Neural cell (in vitro differentiated cells): Measurements from ENCODE around the gene HDGFL2. TPM values are rescaled to one million over a fixed set of nuclear protein-coding genes. Genes with fewer than 3 reads are reported as not detected.

Experiments used
- H2AFZ ChIP-seq: fragments of 200-600, 300-800 bp; sonication (generic), shearing (Covaris generic); 2 replicates; pipeline ENCODE4 v1.6.0; 2014; ENCODE audit warnings: low read depth, mild to moderate bottlenecking, antibody characterized with exemption, low read length, moderate library complexity
- H3F3A ChIP-seq: fragments of 200-600 bp; shearing (Covaris generic); 2 replicates; pipeline ENCODE4 v1.6.1; 2016; ENCODE audit warnings: mild to moderate bottlenecking, moderate library complexity, mixed read lengths, antibody characterized with exemption, low read length; ENCODE audit not compliant: insufficient read depth, poor library complexity, severe bottlenecking
- H3K27ac ChIP-seq: fragments of 200-600, 300-800 bp; sonication (generic), shearing (Covaris generic); 2 replicates; pipeline ENCODE4 v1.5.1; 2014; ENCODE audit warnings: mild to moderate bottlenecking, low read length, moderate library complexity
- H3K27me3 ChIP-seq: fragments of 300-800, 200-600 bp; sonication (generic), shearing (Covaris generic); 2 replicates; pipeline ENCODE4 v1.6.0; 2014; ENCODE audit warnings: mild to moderate bottlenecking, low read depth, low read length, moderate library complexity; ENCODE audit not compliant: insufficient read depth
- H3K36me3 ChIP-seq: fragments of 300-800, 200-600 bp; sonication (generic), shearing (Covaris generic); 2 replicates; pipeline ENCODE4 v1.5.1; 2014; ENCODE audit warnings: mild to moderate bottlenecking, antibody characterized with exemption, low read length, moderate library complexity; ENCODE audit not compliant: insufficient read depth
- H3K4me2 ChIP-seq: fragments of 300-800, 200-600 bp; sonication (generic), shearing (Covaris generic); 2 replicates; pipeline ENCODE4 v1.6.0; 2014; ENCODE audit warnings: mild to moderate bottlenecking, low read length
- H3K4me3 ChIP-seq: fragments of 300-800, 200-600 bp; sonication (generic), shearing (Covaris generic); 2 replicates; pipeline ENCODE4 v1.5.1; 2014; ENCODE audit warnings: mild to moderate bottlenecking, low read length, moderate library complexity
- H3K79me2 ChIP-seq: fragments of 200-600 bp; shearing (Covaris generic); replicated peaks from 2 replicates; pipeline ENCODE4 v1.6.0; 2014; ENCODE audit warnings: mild to moderate bottlenecking, low read length, moderate library complexity; ENCODE audit not compliant: insufficient read depth
- H3K9ac ChIP-seq: fragments of 300-800, 200-600 bp; sonication (generic), shearing (Covaris generic); 2 replicates; pipeline ENCODE4 v1.6.1; 2016; ENCODE audit warnings: mild to moderate bottlenecking, low read length, mixed read lengths
- H3K9me2 ChIP-seq: fragments of 200-600 bp; shearing (Covaris generic); 2 replicates; pipeline ENCODE4 v1.6.1; 2016; ENCODE audit warnings: mild to moderate bottlenecking, low read length, mixed read lengths; ENCODE audit not compliant: insufficient read depth
- H3K9me3 ChIP-seq: fragments of 200-600, 300-800 bp; sonication (generic), shearing (Covaris generic); 2 replicates; pipeline ENCODE4 v1.6.1; 2016; ENCODE audit warnings: mild to moderate bottlenecking, mixed run types, low read length, moderate library complexity, mixed read lengths
- H4K20me1 ChIP-seq: fragments of 200-600 bp; shearing (Covaris generic); 2 replicates; pipeline ENCODE4 v1.6.1; 2016; ENCODE audit warnings: mild to moderate bottlenecking, mixed run types; ENCODE audit not compliant: insufficient read depth
- CTCF ChIP-seq: fragments of 450-650 bp; IDR thresholded peaks from 2 replicates; pipeline ENCODE4 v1.5.1; 2014; ENCODE audit warnings: antibody characterized with exemption, mild to moderate bottlenecking, moderate library complexity; ENCODE audit not compliant: poor library complexity, severe bottlenecking
- EP300 ChIP-seq: fragments of 450-650 bp; conservative IDR thresholded peaks from 2 replicates; pipeline ENCODE4 v1.6.1; 2014; ENCODE audit warnings: antibody characterized with exemption, mild to moderate bottlenecking, moderate library complexity; ENCODE audit not compliant: poor library complexity, severe bottlenecking
- EZH2 ChIP-seq: fragments of 200-600, 300-800 bp; shearing (Covaris generic), sonication (generic); IDR thresholded peaks from 2 replicates; pipeline ENCODE4 v1.6.1; 2014; ENCODE audit warnings: antibody characterized with exemption, low read length, borderline replicate concordance, mild to moderate bottlenecking; ENCODE audit not compliant: insufficient read depth, poor library complexity, severe bottlenecking
- MXI1 ChIP-seq: fragments of 450-650 bp; conservative IDR thresholded peaks from 2 replicates; pipeline ENCODE4 v1.6.1; 2014; ENCODE audit warnings: antibody characterized with exemption, mild to moderate bottlenecking; ENCODE audit not compliant: poor library complexity, severe bottlenecking
- POLR2AphosphoS5 ChIP-seq: IDR thresholded peaks from 2 replicates; pipeline ENCODE4 v1.6.1; 2012
- RAD21 ChIP-seq: fragments of 450-650 bp; conservative IDR thresholded peaks from 2 replicates; pipeline ENCODE4 v1.6.1; 2014; ENCODE audit warnings: antibody characterized with exemption, mild to moderate bottlenecking, moderate library complexity
- REST ChIP-seq: IDR thresholded peaks from 2 replicates; pipeline ENCODE4 v1.6.1; 2012; ENCODE audit warnings: borderline replicate concordance
- SMC3 ChIP-seq: fragments of 450-650 bp; conservative IDR thresholded peaks from 2 replicates; pipeline ENCODE4 v1.6.1; 2014; ENCODE audit warnings: antibody characterized with exemption, mild to moderate bottlenecking, moderate library complexity; ENCODE audit not compliant: poor library complexity
- TAF1 ChIP-seq: IDR thresholded peaks from 2 replicates; pipeline ENCODE4 v1.6.1; 2012; ENCODE audit warnings: low read depth
- polyA plus RNA-seq: library from polyadenylated mRNA; depleted of rRNA; stranded (reverse); fragments of >200 nt; gene quantifications from 2 replicates; pipeline ENCODE4 v1.2.3, GENCODE V29; 2014

HDGFL2 gene
- polyA plus RNA-seq, 1 donor from 2014 or later: 79.7 TPM

- no peak overlapping the region for H3K9ac ChIP-seq
- no peaks in the 10 kb centered on the region for H3K9me2 ChIP-seq
- H3K27ac ChIP-seq: no peak overlapping the region
- H3K36me3 ChIP-seq: no peaks in the 10 kb centered on the region
- no peaks in the 10 kb centered on the region for H3K27me3 ChIP-seq
- no peaks in the 10 kb centered on the region for H3F3A ChIP-seq
- no peak for TF ChIP-seq REST
- no peaks in the 10 kb centered on the region for H3K79me2 ChIP-seq
- no peak overlapping the region for H3K4me3 ChIP-seq
- no peak overlapping the region for H3K4me2 ChIP-seq
- H4K20me1 ChIP-seq: no peaks in the 10 kb centered on the region
- no peaks in the 10 kb centered on the region for H3K9me3 ChIP-seq
- H2AFZ ChIP-seq: no peak overlapping the region
Observed at GRCh38 chr19:4437103-4437502, 35.0 kb upstream of the HDGFL2 start.

GRCh38 chr19:4439243-4439642 lies 32.9 kb upstream of the HDGFL2 start:
- H3K9ac ChIP-seq: no peak overlapping the region
- no peak overlapping the region for H3K4me3 ChIP-seq
- H3K27me3 ChIP-seq: no peaks in the 10 kb centered on the region
- H3K4me2 ChIP-seq: no peak overlapping the region
- no peak overlapping the region for H2AFZ ChIP-seq
- no peaks in the 10 kb centered on the region for H3K9me2 ChIP-seq
- H4K20me1 ChIP-seq: no peaks in the 10 kb centered on the region
- no peaks in the 10 kb centered on the region for H3K79me2 ChIP-seq
- TF ChIP-seq RAD21: no peak
- no peak for TF ChIP-seq SMC3
- no peak for TF ChIP-seq CTCF
- no peak for TF ChIP-seq TAF1
- no peak for TF ChIP-seq POLR2AphosphoS5
- no peak for TF ChIP-seq MXI1
- TF ChIP-seq EZH2: no peak
- no peak for TF ChIP-seq EP300
- TF ChIP-seq REST: no peak
- no peaks in the 10 kb centered on the region for H3K9me3 ChIP-seq
- no peak overlapping the region for H3K27ac ChIP-seq
- no peaks in the 10 kb centered on the region for H3K36me3 ChIP-seq
- no peaks in the 10 kb centered on the region for H3F3A ChIP-seq
